ENCODE results near the gene ADAMTS16.

DNA sequence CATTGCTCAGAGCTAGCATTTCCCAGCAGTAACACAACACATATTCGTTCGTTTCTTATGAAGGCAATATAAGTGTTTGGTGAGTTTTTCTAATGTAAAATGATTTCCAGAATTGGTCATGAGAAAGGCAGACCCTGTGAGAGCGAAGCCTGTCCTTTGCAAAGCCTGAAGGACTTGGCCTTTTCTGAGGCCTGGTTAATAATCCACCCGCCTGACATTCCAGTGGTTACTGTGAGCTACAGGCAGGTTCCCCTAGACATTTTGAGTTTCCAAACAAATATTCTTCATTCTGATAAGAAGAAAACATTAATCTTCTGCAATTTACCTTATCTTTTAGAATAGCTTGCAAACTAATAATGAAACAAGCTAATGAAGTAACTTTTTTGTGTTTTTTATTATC lies 38.0 kb downstream of the ADAMTS16 start:
- no peak for TF ChIP-seq POLR2A (IDR thresholded peaks at IDR 0.05)
- TF ChIP-seq, protein P1, sequence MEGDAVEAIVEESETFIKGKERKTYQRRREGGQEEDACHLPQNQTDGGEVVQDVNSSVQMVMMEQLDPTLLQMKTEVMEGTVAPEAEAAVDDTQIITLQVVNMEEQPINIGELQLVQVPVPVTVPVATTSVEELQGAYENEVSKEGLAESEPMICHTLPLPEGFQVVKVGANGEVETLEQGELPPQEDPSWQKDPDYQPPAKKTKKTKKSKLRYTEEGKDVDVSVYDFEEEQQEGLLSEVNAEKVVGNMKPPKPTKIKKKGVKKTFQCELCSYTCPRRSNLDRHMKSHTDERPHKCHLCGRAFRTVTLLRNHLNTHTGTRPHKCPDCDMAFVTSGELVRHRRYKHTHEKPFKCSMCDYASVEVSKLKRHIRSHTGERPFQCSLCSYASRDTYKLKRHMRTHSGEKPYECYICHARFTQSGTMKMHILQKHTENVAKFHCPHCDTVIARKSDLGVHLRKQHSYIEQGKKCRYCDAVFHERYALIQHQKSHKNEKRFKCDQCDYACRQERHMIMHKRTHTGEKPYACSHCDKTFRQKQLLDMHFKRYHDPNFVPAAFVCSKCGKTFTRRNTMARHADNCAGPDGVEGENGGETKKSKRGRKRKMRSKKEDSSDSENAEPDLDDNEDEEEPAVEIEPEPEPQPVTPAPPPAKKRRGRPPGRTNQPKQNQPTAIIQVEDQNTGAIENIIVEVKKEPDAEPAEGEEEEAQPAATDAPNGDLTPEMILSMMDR (IDR thresholded peaks at IDR 0.05), result no peak
- TF ChIP-seq EP300 (IDR thresholded peaks at IDR 0.05), result no peak
